Breast epithelium (tissue), 4 donors: Measurements from ENCODE around the gene GRIN2C. TPM values are rescaled to one million over a fixed set of nuclear protein-coding genes. Genes with fewer than 3 reads are reported as not detected.

Experiments used
- DNase-seq, 2 donors: peaks; one replicate each; pipeline ENCODE4 v3.0.0-alpha.2; 2019; ENCODE audit warnings: low spot score in 2 of 2
- H3K27ac ChIP-seq, 2 donors: fragments of 200-600 bp; sonication (generic) in 1 of 2; one replicate each; pipeline ENCODE4 v1.5.1; 2016 to 2019; ENCODE audit warnings: mild to moderate bottlenecking in 1 of 2
- H3K27me3 ChIP-seq, 2 donors: fragments of 200-600 bp; sonication (generic) in 1 of 2; one replicate each; pipeline versions ENCODE4 v1.5.1 to v1.6.0; 2017 to 2019; ENCODE audit warnings: control low read depth in 1 of 2, mild to moderate bottlenecking in 1 of 2
- H3K36me3 ChIP-seq: fragments of 200-600 bp; one replicate; pipeline ENCODE4 v1.5.1; 2019
- H3K4me1 ChIP-seq, 2 donors: fragments of 200-600 bp; sonication (generic); one replicate each; pipeline ENCODE4 v1.5.1; 2016 to 2019; ENCODE audit warnings: control low read depth in 1 of 2
- H3K4me3 ChIP-seq, 3 donors: fragments of 200-600 bp; sonication (generic); 1 replicate in 2 of 3; 2 replicates in 1 of 3; pipeline ENCODE4 v1.5.1; 2016 to 2019; ENCODE audit warnings: mild to moderate bottlenecking in 3 of 3, moderate library complexity in 2 of 3
- H3K9me3 ChIP-seq, 2 donors: fragments of 200-600 bp; sonication (generic) in 1 of 2; one replicate each; pipeline ENCODE4 v1.5.1; 2016 to 2019; ENCODE audit warnings: control low read depth in 1 of 2
- POLR2A ChIP-seq: fragments of 450-650 bp; IDR thresholded peaks from one replicate; pipeline ENCODE4 v1.6.1; 2016; ENCODE audit warnings: antibody characterized with exemption, mild to moderate bottlenecking, moderate library complexity
- POLR2AphosphoS5 ChIP-seq, 3 donors: sonication (generic); formaldehyde crosslinking; IDR thresholded peaks; one replicate each; pipeline ENCODE4 v1.6.1; 2017; ENCODE audit warnings: antibody characterized with exemption in 3 of 3
- intact Hi-C: fragments of 100-400 bp; cut with DNase I; formaldehyde crosslinking; loops from one replicate; pipeline ENCODE4 v1.15.1; 2023; ENCODE audit warnings: low total_unique reads
- total RNA-seq, 3 donors: library from RNA; depleted of rRNA; stranded (reverse); fragments of >200 nt; gene quantifications; one replicate each; pipeline ENCODE4 v1.1.0, GENCODE V29; 2016
- TF ChIP-seq, protein P1 (sequence below), 3 donors: fragments of 450-650 bp; IDR thresholded peaks; one replicate each; pipeline ENCODE4 v1.5.1; 2016 to 2017; ENCODE audit warnings: antibody characterized with exemption in 3 of 3, mild to moderate bottlenecking in 3 of 3, moderate library complexity in 3 of 3

The GRIN2C gene
- total RNA-seq, 3 donors from 2014 or later = 0.48 TPM; not detected in 2

DNA sequence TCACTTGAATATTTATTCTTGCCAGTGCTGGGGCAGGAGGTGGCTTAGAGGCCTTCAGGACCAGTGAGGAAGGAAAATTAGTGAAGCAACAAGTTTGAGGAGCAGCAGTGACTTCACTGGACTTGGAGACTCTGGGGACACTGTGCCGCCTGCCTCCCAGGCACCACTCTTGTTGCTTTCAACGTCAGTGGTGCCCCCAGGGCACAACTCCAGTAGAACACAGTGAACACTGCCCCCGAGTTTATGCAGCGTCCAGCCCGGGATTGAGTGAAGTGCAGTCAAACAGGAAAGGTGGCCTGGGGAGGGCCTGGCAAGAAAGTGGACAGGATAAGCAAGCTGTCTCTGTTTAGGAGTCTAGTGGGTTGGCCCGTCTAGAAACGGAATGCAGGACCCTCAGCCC lies 59.2 kb downstream of the GRIN2C start:
- Histone ChIP-seq H3K27ac (no peak overlapping the region), H3K9me3 (no peaks in the 10 kb centered on the region), H3K36me3 (no peaks in the 10 kb centered on the region), H3K4me1 (no peaks in the 10 kb centered on the region), H3K27me3 (no peaks in the 10 kb centered on the region), H3K4me3 (no peak overlapping the region)
- DNase-seq = no peak
- intact Hi-C loops = no loop called here
- TF ChIP-seq POLR2A = no peak
- TF ChIP-seq, protein P1, sequence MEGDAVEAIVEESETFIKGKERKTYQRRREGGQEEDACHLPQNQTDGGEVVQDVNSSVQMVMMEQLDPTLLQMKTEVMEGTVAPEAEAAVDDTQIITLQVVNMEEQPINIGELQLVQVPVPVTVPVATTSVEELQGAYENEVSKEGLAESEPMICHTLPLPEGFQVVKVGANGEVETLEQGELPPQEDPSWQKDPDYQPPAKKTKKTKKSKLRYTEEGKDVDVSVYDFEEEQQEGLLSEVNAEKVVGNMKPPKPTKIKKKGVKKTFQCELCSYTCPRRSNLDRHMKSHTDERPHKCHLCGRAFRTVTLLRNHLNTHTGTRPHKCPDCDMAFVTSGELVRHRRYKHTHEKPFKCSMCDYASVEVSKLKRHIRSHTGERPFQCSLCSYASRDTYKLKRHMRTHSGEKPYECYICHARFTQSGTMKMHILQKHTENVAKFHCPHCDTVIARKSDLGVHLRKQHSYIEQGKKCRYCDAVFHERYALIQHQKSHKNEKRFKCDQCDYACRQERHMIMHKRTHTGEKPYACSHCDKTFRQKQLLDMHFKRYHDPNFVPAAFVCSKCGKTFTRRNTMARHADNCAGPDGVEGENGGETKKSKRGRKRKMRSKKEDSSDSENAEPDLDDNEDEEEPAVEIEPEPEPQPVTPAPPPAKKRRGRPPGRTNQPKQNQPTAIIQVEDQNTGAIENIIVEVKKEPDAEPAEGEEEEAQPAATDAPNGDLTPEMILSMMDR (IDR thresholded peaks at IDR 0.05) = no peak
- TF ChIP-seq POLR2AphosphoS5 (IDR thresholded peaks at IDR 0.05) = no peak

DNA sequence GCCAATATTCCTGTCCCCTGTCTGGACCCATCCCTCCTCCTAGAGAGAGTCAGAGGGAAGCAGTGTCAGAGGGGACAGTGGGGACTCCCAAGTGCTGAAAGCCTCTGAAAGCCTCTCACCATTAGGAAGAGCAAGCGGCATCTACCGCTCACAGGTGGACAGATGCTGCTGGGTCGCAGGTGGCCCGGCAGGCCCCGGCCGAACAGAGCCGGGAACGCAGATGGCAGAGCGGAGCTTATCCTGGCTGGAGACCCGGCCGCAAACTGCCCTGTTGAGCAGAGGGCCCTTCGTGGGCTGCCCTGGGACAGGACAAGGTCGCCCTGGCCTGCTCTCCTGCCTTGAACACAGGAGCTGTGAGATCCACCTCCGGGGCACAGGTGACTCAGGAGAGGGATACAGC lies 60.6 kb downstream of the GRIN2C start:
- no peak for DNase-seq
- Histone ChIP-seq H3K27ac (no peak overlapping the region), H3K4me1 (no peaks in the 10 kb centered on the region), H3K4me3 (no peak overlapping the region), H3K27me3 (no peaks in the 10 kb centered on the region), H3K9me3 (no peaks in the 10 kb centered on the region), H3K36me3 (no peaks in the 10 kb centered on the region)
- intact Hi-C loops = loop anchor here (10.0 kb wide), 1 partner anchor 66 kb away; no protein-coding TSS in a partner anchor
- TF ChIP-seq POLR2AphosphoS5 (IDR thresholded peaks at IDR 0.05) (no peak), POLR2A (no peak)
- TF ChIP-seq, protein P1 (IDR thresholded peaks at IDR 0.05) = no peak

DNA sequence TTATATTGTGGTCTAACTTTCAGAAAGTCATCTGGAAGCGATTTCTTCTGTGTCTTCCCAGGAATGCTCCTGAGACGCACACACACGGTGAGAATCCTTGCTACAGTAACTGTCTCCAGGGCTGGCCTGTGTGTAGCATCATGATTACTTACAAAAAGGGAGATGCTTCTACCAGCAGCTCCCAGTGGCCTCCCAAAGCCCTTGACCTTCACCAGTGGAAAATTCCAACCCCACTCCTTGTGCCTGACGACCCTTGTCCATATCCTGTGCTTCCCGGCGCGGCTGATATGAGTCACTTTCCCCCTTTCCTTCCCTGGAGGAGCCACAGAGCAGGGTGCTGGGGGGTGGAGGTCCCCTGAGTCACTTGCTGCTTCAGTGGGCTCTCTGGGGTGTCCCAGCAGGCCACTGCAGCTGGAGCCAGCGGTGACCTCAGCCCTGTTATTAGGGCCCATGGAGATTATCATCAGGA lies 61.4 kb downstream of the GRIN2C start:
- intact Hi-C loops = loop anchor here (10.0 kb wide), 1 partner anchor 67 kb away; no protein-coding TSS in a partner anchor
- Histone ChIP-seq H3K27me3 (no peaks in the 10 kb centered on the region), H3K4me3 (no peak overlapping the region), H3K27ac (no peak overlapping the region), H3K36me3 (no peaks in the 10 kb centered on the region), H3K9me3 (no peaks in the 10 kb centered on the region), H3K4me1 (no peaks in the 10 kb centered on the region)
- no peak for DNase-seq
- TF ChIP-seq, protein P1 (IDR thresholded peaks at IDR 0.05) = no peak
- TF ChIP-seq POLR2AphosphoS5 (IDR thresholded peaks at IDR 0.05) (no peak), POLR2A (no peak)

DNA sequence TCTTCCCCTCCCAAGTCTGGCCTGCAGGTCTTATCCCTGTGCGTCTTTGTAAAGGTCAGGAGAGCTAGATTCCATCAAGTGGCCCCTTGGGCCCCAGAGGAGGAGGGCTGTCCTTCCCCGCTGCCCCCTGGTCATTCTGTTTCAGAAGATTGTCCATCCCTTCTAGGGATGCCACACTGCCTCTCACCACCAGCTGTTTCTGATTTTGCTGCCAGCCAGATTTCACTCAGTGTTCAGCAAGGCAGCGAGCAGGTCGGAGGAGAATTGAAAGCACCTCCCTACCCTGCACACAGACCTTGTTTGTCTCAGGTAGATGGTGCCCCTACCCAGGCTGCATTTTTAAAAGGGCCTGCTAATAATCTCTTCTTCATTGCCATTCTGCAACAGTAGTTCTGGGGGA lies 61.9 kb downstream of the GRIN2C start:
- Histone ChIP-seq H3K4me3 (no peak overlapping the region), H3K27me3 (no peaks in the 10 kb centered on the region), H3K36me3 (no peaks in the 10 kb centered on the region), H3K9me3 (no peaks in the 10 kb centered on the region), H3K27ac (no peak overlapping the region), H3K4me1 (no peaks in the 10 kb centered on the region)
- TF ChIP-seq POLR2AphosphoS5 (IDR thresholded peaks at IDR 0.05) = no peak
- TF ChIP-seq, protein P1 (IDR thresholded peaks at IDR 0.05) = no peak
- no peak for TF ChIP-seq POLR2A
- DNase-seq = no peak
- intact Hi-C loops = loop anchor here (1.0 to 10.0 kb wide), 2 partner anchors 32 to 67 kb away; no protein-coding TSS in a partner anchor

DNA sequence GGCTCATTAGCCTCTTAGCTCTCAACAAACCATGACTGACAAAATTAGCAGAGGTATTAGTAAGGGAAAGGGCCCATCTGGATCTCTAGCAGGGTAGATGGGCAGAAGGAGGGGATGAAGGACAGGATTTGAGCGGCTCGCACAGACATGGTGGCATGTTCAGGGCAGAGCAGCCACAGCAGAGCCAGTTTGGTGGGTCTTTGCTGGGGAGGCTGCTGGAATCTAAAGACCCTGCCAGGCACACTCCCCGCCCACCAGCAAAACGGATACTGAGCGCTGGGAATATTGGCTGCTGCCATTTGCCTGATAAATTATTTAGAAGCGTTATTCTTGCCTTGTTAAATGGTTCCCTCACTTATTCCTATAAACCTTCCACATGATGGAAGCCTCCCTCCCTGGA lies 62.8 kb downstream of the GRIN2C start:
- intact Hi-C loops = loop anchor here (1.0 to 10.0 kb wide), 2 partner anchors 33 to 68 kb away; no protein-coding TSS in a partner anchor
- no peaks in the 10 kb centered on the region for H3K27me3 ChIP-seq
- no peak for TF ChIP-seq POLR2A
- TF ChIP-seq, protein P1 (IDR thresholded peaks at IDR 0.05) = no peak
- TF ChIP-seq POLR2AphosphoS5 (IDR thresholded peaks at IDR 0.05) = no peak
- H3K4me1 ChIP-seq = no peaks in the 10 kb centered on the region
- no peaks in the 10 kb centered on the region for H3K36me3 ChIP-seq
- no peak overlapping the region for H3K27ac ChIP-seq
- no peaks in the 10 kb centered on the region for H3K9me3 ChIP-seq
- DNase-seq = no peak
- H3K4me3 ChIP-seq = no peak overlapping the region
